Left lung (tissue), 10 donors: ENCODE measurements around the gene PF4V1. TPM values are rescaled to one million over a fixed set of nuclear protein-coding genes. Genes with fewer than 3 reads are reported as not detected.

Experiments used
- ATAC-seq: fragments of 200-7000 bp; cut with Tn5 transposase; one replicate; pipeline ENCODE4 v1.9.1; 2020; ENCODE audit warnings: moderate library complexity
- DNase-seq, 4 donors: peaks; one replicate each; pipeline ENCODE4 v3.0.0-alpha.2; 2013 to 2020
- H3K27ac ChIP-seq, 2 donors: fragments of 200-600 bp; sonication (generic) in 1 of 2; one replicate each; pipeline versions ENCODE4 v1.5.0 to v1.8.0; 2020 to 2021
- H3K27me3 ChIP-seq, 2 donors: fragments of 200-600 bp; sonication (generic) in 1 of 2; one replicate each; pipeline versions ENCODE4 v1.5.0 to v1.8.0; 2020 to 2021
- H3K36me3 ChIP-seq, 2 donors: fragments of 200-600 bp; sonication (generic) in 1 of 2; one replicate each; pipeline versions ENCODE4 v1.5.0 to v1.8.0; 2020 to 2021
- H3K4me1 ChIP-seq, 2 donors: fragments of 200-600 bp; one replicate each; pipeline ENCODE4 v1.8.0; 2021
- H3K4me3 ChIP-seq, 2 donors: fragments of 200-600 bp; sonication (generic) in 1 of 2; one replicate each; pipeline versions ENCODE4 v1.5.0 to v1.8.0; 2020 to 2021; ENCODE audit warnings: mild to moderate bottlenecking in 1 of 2
- H3K9me3 ChIP-seq, 2 donors: fragments of 200-600 bp; sonication (generic) in 1 of 2; one replicate each; pipeline versions ENCODE4 v1.5.0 to v1.8.0; 2020 to 2021
- intact Hi-C, 2 donors: fragments of 100-400 bp; cut with DNase I; formaldehyde crosslinking; loops; one replicate each; pipeline versions ENCODE4 v1.11.2 to v1.14.2; 2022
- polyA plus RNA-seq, 6 donors: library from polyadenylated mRNA; unstranded; fragments of 120-200 nt; gene quantifications; one replicate each; pipeline ENCODE4 v1.2.1, GENCODE V29; 2013; ENCODE audit not compliant: insufficient read length in 6 of 6
- total RNA-seq, 2 donors: library from RNA; stranded (reverse); fragmentation: NEBNext Ultra II Directional; extraction: Animal tissue kit (Norgen Biotek cat#: 25700); gene quantifications; one replicate each; pipeline ENCODE4 v1.2.1, GENCODE V29; 2021
- TF ChIP-seq, protein P1 (sequence below), 2 donors: fragments of 200-600 bp; sonication (generic) in 1 of 2; IDR thresholded peaks; one replicate each; pipeline versions ENCODE4 v1.5.0 to v1.8.0; 2021; ENCODE audit warnings: antibody characterized with exemption in 2 of 2
- donor health status: DM: no; HTN: yes; CAD: no.
- donor health status: DM: no; HTN: no; CAD: no.

Gene PF4V1
- total and polyA plus RNA-seq, 8 donors, result 0.53 to 1.0 (median 0.90) TPM; not detected in 5

- Histone ChIP-seq H3K27ac (peak overlapping the region; percentile 22 to 94), H3K36me3 (no peaks in the 10 kb centered on the region), H3K4me1 (peaks cover 0 to 68% of the 10 kb centered on the region in 2 donors), H3K9me3 (no peaks in the 10 kb centered on the region), H3K27me3 (no peaks in the 10 kb centered on the region), H3K4me3 (peak overlapping the region; percentile 46 to 57)
- intact Hi-C loops, result no loop called here
- TF ChIP-seq, protein P1, sequence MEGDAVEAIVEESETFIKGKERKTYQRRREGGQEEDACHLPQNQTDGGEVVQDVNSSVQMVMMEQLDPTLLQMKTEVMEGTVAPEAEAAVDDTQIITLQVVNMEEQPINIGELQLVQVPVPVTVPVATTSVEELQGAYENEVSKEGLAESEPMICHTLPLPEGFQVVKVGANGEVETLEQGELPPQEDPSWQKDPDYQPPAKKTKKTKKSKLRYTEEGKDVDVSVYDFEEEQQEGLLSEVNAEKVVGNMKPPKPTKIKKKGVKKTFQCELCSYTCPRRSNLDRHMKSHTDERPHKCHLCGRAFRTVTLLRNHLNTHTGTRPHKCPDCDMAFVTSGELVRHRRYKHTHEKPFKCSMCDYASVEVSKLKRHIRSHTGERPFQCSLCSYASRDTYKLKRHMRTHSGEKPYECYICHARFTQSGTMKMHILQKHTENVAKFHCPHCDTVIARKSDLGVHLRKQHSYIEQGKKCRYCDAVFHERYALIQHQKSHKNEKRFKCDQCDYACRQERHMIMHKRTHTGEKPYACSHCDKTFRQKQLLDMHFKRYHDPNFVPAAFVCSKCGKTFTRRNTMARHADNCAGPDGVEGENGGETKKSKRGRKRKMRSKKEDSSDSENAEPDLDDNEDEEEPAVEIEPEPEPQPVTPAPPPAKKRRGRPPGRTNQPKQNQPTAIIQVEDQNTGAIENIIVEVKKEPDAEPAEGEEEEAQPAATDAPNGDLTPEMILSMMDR (IDR thresholded peaks at IDR 0.05), result no peak
- no peak for DNase-seq
- peak; percentile 18 for ATAC-seq
Observed at GRCh38 chr4:73868206-73869129, 15.4 kb downstream of the PF4V1 start.

DNA sequence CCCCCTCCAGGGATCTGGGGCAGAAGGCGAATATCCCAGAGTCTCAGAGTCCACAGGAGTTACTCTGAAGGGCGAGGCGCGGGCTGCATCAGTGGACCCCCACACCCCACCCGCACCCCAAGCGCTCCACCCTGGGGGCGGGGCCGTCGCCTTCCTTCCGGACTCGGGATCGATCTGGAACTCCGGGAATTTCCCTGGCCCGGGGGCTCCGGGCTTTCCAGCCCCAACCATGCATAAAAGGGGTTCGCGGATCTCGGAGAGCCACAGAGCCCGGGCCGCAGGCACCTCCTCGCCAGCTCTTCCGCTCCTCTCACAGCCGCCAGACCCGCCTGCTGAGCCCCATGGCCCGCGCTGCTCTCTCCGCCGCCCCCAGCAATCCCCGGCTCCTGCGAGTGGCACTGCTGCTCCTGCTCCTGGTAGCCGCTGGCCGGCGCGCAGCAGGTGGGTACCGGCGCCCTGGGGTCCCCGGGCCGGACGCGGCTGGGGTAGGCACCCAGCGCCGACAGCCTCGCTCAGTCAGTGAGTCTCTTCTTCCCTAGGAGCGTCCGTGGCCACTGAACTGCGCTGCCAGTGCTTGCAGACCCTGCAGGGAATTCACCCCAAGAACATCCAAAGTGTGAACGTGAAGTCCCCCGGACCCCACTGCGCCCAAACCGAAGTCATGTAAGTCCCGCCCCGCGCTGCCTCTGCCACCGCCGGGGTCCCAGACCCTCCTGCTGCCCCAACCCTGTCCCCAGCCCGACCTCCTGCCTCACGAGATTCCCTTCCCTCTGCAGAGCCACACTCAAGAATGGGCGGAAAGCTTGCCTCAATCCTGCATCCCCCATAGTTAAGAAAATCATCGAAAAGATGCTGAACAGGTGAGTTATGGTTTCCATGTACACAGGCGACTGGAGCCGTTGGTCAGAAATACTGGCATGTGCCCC lies 16.3 kb downstream of the PF4V1 start, which contains the start of gene CXCL1:
TSS of gene CXCL1 (plus strand) at position 264 of the 926 bp plus-strand sequence. CDS start at position 342, 78 bp downstream.
- H3K27ac ChIP-seq, result peak within 1 kb of the TSS; percentile 22 to 94

DNA sequence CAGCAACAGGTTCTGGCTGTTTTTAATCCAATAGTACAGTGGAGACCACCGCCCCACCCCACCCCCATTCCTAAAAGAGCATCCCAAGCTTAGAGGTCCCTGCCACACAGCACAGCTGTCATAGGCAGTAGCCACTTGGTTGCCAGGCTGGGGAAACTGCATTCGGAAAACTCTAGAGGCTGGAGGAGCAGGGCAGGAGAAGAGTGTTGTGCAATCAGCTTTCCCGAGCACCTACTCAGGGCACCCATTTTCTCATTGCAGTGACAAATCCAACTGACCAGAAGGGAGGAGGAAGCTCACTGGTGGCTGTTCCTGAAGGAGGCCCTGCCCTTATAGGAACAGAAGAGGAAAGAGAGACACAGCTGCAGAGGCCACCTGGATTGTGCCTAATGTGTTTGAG lies 17.2 kb downstream of the PF4V1 start:
- intact Hi-C loops, result no loop called here
- ATAC-seq, result peak; percentile 77

More for the DNA sequence above, 16.3 kb downstream of the PF4V1 start, which contains the start of gene CXCL1:
- peak; percentile 62 for ATAC-seq
- Histone ChIP-seq H3K4me1 (peaks cover 0 to 76% of the 10 kb centered on the region in 2 donors), H3K4me3 (peak within 1 kb of the TSS; percentile 46 to 57), H3K9me3 (no peaks in the 10 kb centered on the region), H3K27me3 (no peaks in the 10 kb centered on the region), H3K36me3 (no peaks in the 10 kb centered on the region)
- intact Hi-C loops, result no loop called here
- TF ChIP-seq, protein P1 (IDR thresholded peaks at IDR 0.05), result no peak
- peak in 3 of 4 donors; percentile 28 to 89 (median 50) for DNase-seq

DNA sequence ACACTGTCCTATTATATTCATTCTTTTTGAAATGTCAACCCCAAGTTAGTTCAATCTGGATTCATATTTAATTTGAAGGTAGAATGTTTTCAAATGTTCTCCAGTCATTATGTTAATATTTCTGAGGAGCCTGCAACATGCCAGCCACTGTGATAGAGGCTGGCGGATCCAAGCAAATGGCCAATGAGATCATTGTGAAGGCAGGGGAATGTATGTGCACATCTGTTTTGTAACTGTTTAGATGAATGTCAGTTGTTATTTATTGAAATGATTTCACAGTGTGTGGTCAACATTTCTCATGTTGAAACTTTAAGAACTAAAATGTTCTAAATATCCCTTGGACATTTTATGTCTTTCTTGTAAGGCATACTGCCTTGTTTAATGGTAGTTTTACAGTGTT lies 17.7 kb downstream of the PF4V1 start:
- intact Hi-C loops, result no loop called here
- peak overlapping the region in 1 of 2 donors; percentile 57 for H3K4me3 ChIP-seq
- no peaks in the 10 kb centered on the region for H3K9me3 ChIP-seq
- TF ChIP-seq, protein P1 (IDR thresholded peaks at IDR 0.05), result no peak
- DNase-seq (no peak), ATAC-seq (no peak)
- no peaks in the 10 kb centered on the region for H3K36me3 ChIP-seq
- H3K27me3 ChIP-seq, result no peaks in the 10 kb centered on the region
- peak overlapping the region in 1 of 2 donors; percentile 94 for H3K27ac ChIP-seq
- peaks cover 0 to 75% of the 10 kb centered on the region in 2 donors for H3K4me1 ChIP-seq

More for the DNA sequence above, 17.2 kb downstream of the PF4V1 start:
- Histone ChIP-seq H3K9me3 (no peaks in the 10 kb centered on the region), H3K36me3 (no peaks in the 10 kb centered on the region), H3K4me1 (peaks cover 0 to 76% of the 10 kb centered on the region in 2 donors), H3K4me3 (peak overlapping the region in 1 of 2 donors; percentile 57), H3K27ac (peak overlapping the region in 1 of 2 donors; percentile 94), H3K27me3 (no peaks in the 10 kb centered on the region)
- peak in 2 of 4 donors; percentile 51 to 66 for DNase-seq
- TF ChIP-seq, protein P1 (IDR thresholded peaks at IDR 0.05), result no peak
